Rectal smooth muscle tissue (tissue), 1 donor: Measurements from ENCODE around the gene USP22.

Experiments
- H3K27ac ChIP-seq: one replicate; pipeline ENCODE4 v1.7.0; 2013; ENCODE audit warnings: low read depth, low read length, inconsistent platforms
- H3K27me3 ChIP-seq: one replicate; pipeline ENCODE4 v1.7.0; 2013; ENCODE audit warnings: low read length; ENCODE audit not compliant: control insufficient read depth, insufficient read depth
- H3K36me3 ChIP-seq: one replicate; pipeline ENCODE4 v1.7.0; 2013; ENCODE audit warnings: low read length; ENCODE audit not compliant: control insufficient read depth, insufficient read depth
- H3K4me1 ChIP-seq: one replicate; pipeline ENCODE4 v1.7.0; 2013; ENCODE audit warnings: low read length; ENCODE audit not compliant: control insufficient read depth, insufficient read depth
- H3K4me3 ChIP-seq: one replicate; pipeline ENCODE4 v1.7.0; 2013; ENCODE audit warnings: low read length
- H3K9ac ChIP-seq: one replicate; pipeline ENCODE4 v1.7.0; 2013; ENCODE audit warnings: low read length

USP22 gene

DNA sequence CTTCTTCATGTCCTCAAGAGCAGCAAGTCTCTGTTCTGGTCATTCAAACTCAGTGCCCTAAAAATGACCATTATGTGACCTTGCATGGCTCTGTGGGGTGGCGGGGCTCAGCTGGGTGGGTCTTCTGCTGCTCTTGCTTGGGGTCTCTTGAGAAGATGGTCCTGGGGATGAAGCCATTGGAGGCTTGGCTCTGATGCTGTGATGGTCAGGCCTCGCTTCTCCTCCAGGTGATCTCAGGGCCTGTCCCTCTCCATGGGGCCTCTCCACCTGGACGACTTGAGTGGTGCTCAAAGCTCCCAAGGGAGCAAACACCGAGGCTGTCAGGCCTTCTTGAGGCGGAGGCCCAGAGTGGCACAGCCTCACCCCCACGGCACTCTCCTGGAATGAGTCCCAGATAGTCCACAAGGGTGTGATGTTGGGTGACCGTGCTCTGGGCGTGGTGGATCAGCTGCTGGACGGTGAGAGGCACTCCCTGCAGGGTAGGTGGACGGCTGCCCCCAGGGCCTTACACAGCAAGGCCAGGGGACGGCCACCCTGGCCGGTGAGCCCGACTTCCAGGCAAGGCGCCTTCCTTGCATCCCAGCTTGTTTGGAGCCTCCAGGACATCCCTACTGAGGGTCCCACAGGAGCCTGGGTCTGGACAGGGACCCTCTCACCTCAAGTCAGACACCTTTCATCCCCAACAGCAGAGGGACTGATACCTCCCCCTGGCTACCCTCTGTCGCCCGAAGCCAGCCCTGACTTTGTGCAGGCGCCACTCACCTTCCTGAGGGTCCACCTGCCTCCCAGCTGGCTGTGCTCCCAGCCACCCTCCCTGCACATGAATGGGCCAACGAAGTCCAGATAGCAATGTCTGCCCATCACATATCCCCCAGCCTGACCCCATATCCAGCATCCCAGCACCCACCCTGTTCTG lies 48.7 kb downstream of the USP22 start:
- Histone ChIP-seq H3K27me3 (no peaks in the 10 kb centered on the region), H3K4me1 (peaks cover 8% of the 10 kb centered on the region), H3K4me3 (no peak overlapping the region), H3K36me3 (no peaks in the 10 kb centered on the region), H3K9ac (no peak overlapping the region), H3K27ac (no peak overlapping the region)

DNA sequence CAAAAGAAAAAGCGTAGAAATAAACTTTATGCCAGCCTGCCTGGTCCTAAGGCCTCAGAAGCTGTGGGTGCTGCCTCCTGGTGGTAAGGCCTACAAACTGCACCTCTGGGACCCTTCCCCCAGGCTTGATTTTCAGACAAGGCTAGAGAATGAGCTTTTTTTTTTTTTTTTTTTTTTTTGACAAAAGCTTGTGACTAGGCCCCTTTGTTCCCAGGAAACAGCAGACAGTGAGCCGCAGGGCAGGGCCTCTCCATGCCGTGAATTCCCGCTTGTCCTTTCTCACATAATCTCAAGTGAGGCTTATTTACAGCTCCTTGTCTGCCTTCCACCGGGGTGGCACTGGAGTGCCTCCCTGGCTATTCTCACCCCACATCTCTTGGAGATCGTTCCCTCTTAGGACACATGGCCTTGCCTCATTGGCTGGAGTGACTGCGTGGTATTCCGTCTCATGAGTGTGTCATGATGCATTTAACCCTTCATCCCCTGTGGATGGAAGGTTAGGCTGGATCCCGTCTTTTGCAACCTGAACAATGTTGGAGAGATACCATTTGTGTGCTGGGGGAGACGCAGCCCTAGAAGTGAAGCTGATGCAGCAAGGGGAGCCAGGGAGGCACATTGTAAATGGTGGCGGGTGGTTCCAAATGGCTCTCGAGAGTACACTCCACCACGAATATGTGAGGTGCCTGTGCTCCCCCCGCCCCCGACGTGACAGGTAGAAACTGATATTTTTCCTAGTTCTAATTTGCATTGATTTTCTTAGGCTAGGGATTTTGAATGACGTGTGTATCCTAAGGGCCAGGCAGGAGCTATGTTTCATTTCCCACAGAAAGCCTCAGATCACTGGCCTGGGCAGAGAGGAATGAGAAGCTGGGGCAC lies 49.6 kb downstream of the USP22 start:
- H3K27me3 ChIP-seq = no peaks in the 10 kb centered on the region
- H3K4me3 ChIP-seq = no peak overlapping the region
- H3K4me1 ChIP-seq = no peaks in the 10 kb centered on the region
- H3K36me3 ChIP-seq = no peaks in the 10 kb centered on the region
- H3K27ac ChIP-seq = no peak overlapping the region
- H3K9ac ChIP-seq = no peak overlapping the region

DNA sequence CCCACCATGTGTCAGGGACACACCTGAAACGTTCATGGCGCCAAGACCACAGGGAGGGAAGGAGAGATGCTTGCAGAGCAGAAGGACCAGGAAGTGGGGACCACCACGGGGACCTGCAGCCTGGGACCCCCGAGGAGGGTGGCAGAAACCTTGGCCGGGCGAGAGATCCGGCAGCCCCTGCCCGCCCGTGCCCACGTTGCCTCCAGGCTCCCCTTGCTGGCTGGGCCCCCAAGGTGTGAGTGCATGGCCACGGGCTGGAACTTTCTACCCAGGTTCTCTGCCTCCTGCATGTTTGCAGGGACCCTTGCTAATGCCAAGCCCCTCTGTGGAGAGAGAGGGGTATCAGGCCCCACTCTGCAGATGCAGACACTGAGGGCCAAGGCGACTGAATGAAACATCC lies 50.4 kb downstream of the USP22 start:
- Histone ChIP-seq H3K4me1 (no peaks in the 10 kb centered on the region), H3K27me3 (no peaks in the 10 kb centered on the region), H3K36me3 (no peaks in the 10 kb centered on the region), H3K4me3 (no peak overlapping the region), H3K27ac (no peak overlapping the region), H3K9ac (no peak overlapping the region)

DNA sequence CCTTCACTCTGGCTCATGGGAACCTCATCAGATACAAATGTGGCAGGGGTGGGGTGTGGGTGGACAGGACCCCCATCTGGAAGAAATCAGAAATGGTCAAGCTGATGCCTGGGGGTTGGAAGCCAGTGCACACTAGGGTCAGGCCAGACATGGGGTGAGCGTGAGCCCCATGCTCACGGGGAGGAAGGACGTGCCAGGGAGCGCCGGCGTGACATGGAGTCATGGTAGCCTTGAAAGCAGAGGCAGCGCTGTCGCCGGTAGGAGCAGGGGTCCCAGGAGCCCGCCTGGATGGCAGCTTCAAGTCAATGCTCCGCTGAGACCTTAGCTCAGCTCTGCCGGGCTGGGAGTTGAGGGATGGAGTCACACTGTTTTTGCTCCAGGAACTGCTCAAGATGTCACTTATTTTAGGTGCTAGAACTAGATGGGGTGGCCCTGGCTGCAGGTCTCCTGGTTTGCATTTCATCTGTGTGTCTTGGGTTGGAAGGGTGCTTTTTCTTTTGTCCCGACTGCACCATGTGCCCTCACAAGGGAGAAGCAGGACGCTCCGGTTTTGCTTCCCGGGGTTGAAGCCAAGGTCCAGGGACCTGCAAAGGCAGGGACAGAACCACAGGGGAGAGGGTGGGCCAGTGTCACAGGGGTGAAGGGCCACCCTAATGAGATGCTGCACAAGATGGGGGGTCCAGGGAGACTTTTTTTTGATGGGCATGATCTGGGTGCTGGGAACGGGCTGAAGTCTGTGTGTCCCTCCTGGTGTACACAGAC lies 51.4 kb downstream of the USP22 start:
- Histone ChIP-seq H3K27ac (no peak overlapping the region), H3K36me3 (no peaks in the 10 kb centered on the region), H3K4me1 (no peaks in the 10 kb centered on the region), H3K9ac (no peak overlapping the region), H3K4me3 (no peak overlapping the region), H3K27me3 (no peaks in the 10 kb centered on the region)

DNA sequence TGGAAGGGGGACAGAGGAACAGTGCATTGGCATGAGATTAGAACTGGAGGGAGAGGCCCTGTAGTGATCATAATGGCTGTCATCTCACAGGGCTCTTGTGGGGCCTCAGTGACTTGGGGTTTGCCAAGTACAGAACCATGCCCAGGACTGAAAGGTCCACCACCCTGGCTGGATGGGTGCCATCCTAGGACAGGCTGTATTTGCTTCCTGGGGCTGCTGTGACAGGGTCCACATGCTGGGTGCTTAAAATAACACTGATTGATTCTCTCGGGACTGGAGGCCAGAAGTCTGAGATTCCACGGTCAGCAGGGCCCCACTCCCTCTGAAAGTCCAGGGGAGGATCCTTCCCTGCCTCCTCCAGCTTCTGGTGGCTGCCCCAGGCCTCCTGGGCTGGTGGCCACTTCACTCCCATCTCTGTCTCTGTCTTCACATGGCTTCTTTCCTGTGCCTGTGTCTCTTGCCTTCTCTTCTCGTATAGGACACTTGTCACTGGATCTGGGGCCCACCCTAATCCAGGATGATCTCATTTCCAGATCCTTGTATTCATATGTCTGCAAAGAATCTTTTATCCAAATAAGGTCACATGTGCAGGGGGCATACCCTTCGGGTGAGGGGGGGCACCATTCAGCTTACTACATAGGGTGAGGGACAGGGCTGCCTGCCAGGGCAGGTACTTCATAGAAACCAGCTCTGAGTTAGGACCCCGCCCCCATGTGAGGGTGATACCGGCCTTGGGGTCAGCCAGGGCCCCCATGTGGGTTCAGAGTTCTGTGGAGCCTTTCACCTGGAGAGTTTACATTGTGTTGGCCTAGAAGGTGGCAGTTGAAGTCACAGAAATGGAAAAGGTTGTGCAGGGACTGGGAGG lies 52.6 kb downstream of the USP22 start:
- H3K27me3 ChIP-seq = no peaks in the 10 kb centered on the region
- no peak overlapping the region for H3K9ac ChIP-seq
- no peaks in the 10 kb centered on the region for H3K36me3 ChIP-seq
- H3K4me3 ChIP-seq = no peak overlapping the region
- H3K27ac ChIP-seq = no peak overlapping the region
- H3K4me1 ChIP-seq = no peaks in the 10 kb centered on the region

DNA sequence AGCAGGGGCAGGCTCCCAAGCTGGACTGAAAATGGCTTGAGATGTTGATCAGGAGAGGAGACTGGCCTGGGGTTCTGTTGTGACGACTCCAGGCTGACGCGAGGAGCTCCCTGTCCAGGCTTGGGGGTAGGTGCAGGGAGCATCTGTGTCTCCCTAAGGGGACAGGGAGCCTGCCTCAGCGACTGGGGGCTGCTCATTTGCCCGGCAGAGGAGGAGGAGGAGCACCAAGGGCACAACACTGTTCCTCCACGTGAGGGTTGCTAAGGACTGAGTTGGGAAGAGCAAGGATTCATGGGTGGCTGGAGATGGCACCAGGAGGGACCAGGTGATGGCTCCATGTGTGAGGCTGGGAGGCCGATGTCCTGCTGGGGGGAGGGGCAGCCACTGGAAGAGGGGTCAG lies 53.3 kb downstream of the USP22 start:
- Histone ChIP-seq H3K4me3 (no peak overlapping the region), H3K27ac (no peak overlapping the region), H3K4me1 (no peaks in the 10 kb centered on the region), H3K27me3 (no peaks in the 10 kb centered on the region), H3K9ac (no peak overlapping the region), H3K36me3 (no peaks in the 10 kb centered on the region)

DNA sequence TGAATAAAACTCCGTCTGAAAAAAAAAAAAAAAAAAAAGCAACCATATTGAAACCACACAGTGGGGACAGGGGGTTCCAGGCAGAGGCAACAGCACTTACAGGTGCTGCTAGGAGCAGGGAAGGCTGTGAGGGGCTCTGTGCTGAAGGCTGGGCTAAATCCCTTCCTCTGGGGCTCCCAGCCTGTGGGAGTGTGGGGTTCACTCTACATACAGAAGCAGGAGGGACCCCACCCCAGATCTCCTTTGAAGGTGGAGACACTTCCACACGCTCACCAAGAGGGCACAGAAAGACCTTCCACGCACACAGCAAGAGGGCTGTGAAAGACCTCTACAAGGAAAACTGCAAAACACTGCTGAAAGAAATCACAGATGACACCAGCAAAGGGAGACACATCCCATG lies 53.9 kb downstream of the USP22 start:
- no peak overlapping the region for H3K9ac ChIP-seq
- H3K27me3 ChIP-seq = no peaks in the 10 kb centered on the region
- H3K27ac ChIP-seq = no peak overlapping the region
- no peaks in the 10 kb centered on the region for H3K4me1 ChIP-seq
- H3K4me3 ChIP-seq = no peak overlapping the region
- no peaks in the 10 kb centered on the region for H3K36me3 ChIP-seq

DNA sequence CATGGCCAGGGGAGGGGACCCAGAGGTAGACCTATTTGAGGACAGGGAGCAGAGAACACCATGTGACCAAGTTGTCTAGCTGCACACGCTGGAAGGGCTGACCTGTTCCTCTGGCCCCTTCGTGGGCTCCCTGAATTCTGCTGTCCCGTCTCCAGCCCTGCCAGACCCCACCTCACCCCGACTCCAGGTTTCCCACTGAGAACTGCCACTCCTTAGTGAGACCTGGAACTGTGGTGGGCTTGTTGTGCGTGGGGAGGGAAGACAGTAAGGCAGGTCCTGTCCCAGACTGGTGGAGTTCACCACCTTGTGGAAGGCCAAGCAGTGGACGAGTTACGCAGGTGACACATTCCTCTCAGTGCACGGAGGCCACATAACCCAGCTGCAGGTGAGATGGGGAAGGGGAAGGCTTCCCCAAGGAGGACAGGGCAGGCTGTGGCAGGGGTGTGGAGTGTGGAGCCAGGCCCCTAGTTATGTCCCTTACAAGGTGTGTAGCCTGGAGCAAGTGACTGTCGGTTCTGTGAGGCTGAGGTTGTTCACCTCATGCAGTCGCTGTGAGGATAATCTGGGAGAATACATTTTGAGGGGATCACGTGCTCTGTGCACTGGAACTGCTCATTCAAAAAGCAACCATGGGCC lies 54.7 kb downstream of the USP22 start:
- Histone ChIP-seq H3K27ac (no peak overlapping the region), H3K36me3 (no peaks in the 10 kb centered on the region), H3K4me1 (no peaks in the 10 kb centered on the region), H3K27me3 (no peaks in the 10 kb centered on the region), H3K4me3 (no peak overlapping the region), H3K9ac (no peak overlapping the region)

DNA sequence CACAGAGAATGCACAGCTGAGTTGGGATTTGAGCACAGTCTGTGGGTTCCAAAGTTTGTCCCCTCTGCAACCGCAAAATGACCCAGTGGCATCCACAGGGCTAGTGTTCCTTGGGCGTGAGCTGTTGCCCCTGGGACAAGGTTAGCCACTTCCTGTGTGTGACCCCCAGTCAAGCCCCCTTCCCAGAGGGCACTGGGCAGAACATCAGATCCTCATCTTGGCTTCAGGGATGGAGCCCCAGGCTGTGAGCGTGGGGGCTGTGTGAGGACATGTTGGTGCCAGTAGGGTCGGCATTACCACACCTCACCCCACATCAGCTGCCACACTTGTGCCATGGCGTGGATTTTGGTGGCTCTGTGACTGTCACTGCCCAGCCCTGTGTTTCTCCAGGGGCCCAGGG lies 55.3 kb downstream of the USP22 start:
- Histone ChIP-seq H3K27me3 (no peaks in the 10 kb centered on the region), H3K27ac (no peak overlapping the region), H3K4me1 (no peaks in the 10 kb centered on the region), H3K4me3 (no peak overlapping the region), H3K9ac (no peak overlapping the region), H3K36me3 (no peaks in the 10 kb centered on the region)

DNA sequence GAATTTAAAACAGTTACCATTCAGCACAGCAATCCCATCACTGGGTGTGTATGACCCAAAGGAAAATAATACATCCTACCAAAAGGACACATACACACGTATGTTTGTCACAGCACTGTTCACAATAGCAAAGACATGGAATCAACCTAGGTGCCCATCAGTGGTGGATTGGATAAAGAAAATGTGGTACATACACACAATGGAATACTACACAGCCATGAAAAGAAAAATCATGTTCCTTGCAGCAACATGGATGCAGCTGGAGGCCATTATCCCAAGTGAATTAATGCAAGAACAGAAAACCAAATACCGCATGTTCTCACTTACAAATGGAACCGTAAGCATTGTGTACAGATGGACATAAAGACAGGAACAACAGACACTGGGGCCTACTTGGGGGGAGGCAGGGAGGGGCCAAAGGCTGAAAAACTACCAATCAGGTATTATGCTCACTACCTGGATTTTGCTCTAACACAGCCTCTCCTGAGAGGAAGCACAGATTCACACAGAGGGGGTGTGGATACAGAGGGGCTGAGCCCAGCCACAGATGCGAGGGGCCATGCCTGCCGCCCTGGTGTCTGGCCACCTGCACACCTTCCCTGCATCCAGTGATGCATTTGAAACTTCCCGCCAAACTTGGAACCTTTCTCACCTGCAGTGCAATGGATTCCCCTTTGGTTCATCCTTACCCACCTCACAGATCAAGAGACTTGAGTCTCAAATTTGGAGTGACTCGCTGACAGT lies 55.9 kb downstream of the USP22 start:
- Histone ChIP-seq H3K9ac (no peak overlapping the region), H3K27me3 (no peaks in the 10 kb centered on the region), H3K4me1 (no peaks in the 10 kb centered on the region), H3K27ac (no peak overlapping the region), H3K4me3 (no peak overlapping the region), H3K36me3 (no peaks in the 10 kb centered on the region)

DNA sequence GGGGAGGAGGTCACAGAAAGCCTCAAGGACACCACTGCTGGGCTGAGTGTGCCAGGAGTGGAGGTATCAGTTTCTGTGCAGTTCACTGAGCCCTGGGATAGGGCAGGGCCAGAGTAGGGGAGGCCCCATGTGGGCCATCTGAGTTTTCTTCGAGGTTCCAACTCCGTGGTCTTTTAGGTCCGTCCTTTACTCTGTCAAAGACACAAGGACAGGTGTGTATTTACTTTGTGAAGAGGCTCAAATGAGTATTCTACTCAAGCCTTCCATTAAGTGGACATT lies 59.5 kb downstream of the USP22 start:
- H3K27ac ChIP-seq = no peak overlapping the region
- no peaks in the 10 kb centered on the region for H3K4me1 ChIP-seq
- H3K4me3 ChIP-seq = no peak overlapping the region
- no peaks in the 10 kb centered on the region for H3K36me3 ChIP-seq
- no peaks in the 10 kb centered on the region for H3K27me3 ChIP-seq
- H3K9ac ChIP-seq = no peak overlapping the region
